Measurements from ENCODE around the gene TMCC1. TPM values are rescaled to one million over a fixed set of nuclear protein-coding genes. Genes with fewer than 3 reads are reported as not detected.
"Not testable (repeated sequence)": the region's sequence is repeated elsewhere in the genome, so short reads cannot be mapped to it uniquely, and the experiment has no call there.

The TMCC1 gene
- total RNA-seq, 1 experiment from 2014 or later, result 14.6 TPM

DNA sequence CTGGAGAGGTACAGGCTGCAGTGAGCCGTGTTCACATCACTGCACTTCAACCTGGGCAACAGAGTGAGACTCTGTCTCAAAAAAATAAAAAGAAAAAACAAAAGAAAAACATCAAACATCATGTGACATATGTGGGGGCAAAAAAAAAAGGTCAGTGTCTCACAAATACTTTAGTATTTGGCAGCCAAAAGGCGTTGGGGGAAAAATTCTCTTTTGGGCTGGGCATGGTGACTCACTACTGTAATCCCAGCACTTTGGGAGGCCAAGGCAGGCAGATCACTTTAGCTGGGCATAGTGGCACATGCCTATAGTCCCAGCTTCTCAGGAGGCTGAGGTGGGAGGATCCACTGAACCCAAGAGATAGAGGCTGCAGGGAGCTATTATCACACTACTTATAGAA is 47.6 kb downstream of the TMCC1 start:
- no peak for DNase-seq (ENCODE audit: low spot score)
- in situ Hi-C loops (cut with HindIII; ENCODE audit: low sequenced_read_pairs), result no loop called here

- DNase-seq (ENCODE audit: low spot score), result no peak
- in situ Hi-C loops (cut with HindIII; ENCODE audit: low sequenced_read_pairs), result no loop called here
Measured at GRCh38 chr3:129840707-129841360, 52.7 kb downstream of the TMCC1 start.

- DNase-seq (ENCODE audit: low spot score), result no peak
- in situ Hi-C loops (cut with HindIII; ENCODE audit: low sequenced_read_pairs), result no loop called here
Measured at GRCh38 chr3:129838086-129838485, 55.4 kb downstream of the TMCC1 start.

DNA sequence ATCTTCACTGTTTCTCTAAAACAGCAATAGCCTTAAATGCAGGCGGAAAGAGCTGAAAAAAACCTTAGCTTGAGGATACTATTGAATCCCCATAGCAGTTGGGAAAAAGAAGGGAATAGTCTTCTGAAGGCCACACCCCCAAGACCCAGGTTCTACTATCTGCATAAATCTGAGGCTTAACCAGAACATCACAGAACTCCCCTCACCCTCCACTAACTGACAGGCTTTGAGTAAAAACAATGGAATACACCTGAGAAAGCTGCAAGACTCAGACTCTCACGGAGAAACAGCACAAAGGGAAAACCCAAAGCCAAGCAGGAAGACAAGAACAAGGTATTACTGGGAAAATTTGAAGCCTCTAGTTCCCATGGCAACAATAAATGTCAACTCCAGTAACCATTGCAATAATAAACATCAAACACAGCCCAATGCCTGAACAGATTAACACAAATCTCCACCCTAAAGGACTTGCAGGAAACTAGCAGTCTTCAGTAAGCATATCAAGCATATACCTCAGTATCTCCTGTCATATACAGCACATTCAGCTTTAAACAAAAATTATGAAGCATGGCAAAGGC is 56.4 kb downstream of the TMCC1 start:
- in situ Hi-C loops (cut with HindIII; ENCODE audit: low sequenced_read_pairs), result no loop called here
- no peak for DNase-seq (ENCODE audit: low spot score)

DNA sequence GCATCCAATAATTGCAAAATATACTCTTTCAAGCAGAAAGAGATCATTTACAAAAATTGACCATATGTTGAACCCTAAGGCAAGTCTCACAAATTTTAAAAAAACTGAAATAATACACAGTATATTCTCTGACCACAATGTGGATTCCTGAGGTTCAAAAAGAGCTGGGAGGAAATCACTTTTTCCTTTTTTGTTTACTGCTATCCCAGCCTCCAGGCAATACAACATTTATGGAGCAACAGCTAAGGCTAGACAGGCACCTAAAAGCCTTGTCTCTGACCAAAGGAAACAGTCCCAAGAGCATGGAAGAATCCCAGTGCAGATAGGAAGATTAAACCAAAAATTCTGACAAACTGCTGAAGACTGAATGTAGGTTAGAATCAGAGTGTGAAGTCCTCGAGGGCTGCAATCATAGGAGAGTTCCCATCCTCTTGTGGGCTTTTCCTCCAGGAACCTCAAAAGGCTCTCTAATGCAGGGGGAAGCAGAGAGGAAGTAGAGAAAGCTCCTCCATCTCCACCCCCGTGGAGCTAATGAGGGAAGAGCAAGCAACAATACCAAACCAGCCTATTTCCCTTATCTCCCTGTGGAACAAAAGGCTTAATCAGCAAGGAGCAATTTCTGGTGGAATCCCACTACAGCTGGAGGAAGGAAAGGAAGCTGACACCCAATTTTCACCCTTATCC is 57.0 kb downstream of the TMCC1 start:
- in situ Hi-C loops (cut with HindIII; ENCODE audit: low sequenced_read_pairs), result no loop called here
- no peak for DNase-seq (ENCODE audit: low spot score)

GRCh38 chr3:129835198-129835597 is 58.3 kb downstream of the TMCC1 start:
- in situ Hi-C loops (cut with HindIII; ENCODE audit: low sequenced_read_pairs), result no loop called here
- no peak for DNase-seq (ENCODE audit: low spot score)

GRCh38 chr3:129834580-129834979 is 58.9 kb downstream of the TMCC1 start:
- in situ Hi-C loops (cut with HindIII; ENCODE audit: low sequenced_read_pairs), result no loop called here
- no peak for DNase-seq (ENCODE audit: low spot score)

GRCh38 chr3:129831942-129832341 is 61.6 kb downstream of the TMCC1 start:
- in situ Hi-C loops (cut with HindIII; ENCODE audit: low sequenced_read_pairs); DNase-seq (ENCODE audit: low spot score): not testable (repeated sequence)

- in situ Hi-C loops (cut with HindIII; ENCODE audit: low sequenced_read_pairs), result no loop called here
- no peak for DNase-seq (ENCODE audit: low spot score)
Measured at GRCh38 chr3:129831503-129831902, 62.0 kb downstream of the TMCC1 start.

DNA sequence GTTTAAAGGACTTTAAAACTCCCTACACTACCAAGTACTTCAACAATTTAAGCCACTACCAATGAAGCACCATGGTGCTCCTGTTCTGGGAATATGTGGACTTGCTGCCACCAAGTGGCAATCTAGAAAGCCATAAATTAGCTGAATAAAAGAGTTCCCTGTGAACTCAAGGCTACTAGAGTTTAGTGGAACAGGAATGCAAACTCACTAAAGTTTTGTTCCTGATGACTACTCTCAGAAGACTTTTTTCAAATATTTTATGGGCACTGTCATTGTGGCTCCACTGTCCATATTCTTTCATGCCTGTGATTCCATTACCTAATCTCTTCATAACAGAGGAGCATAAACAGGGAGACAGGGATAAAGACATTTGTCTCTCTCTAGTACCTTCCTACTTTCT is 63.9 kb downstream of the TMCC1 start:
- peak; percentile 84 for DNase-seq (ENCODE audit: low spot score)
- in situ Hi-C loops (cut with HindIII; ENCODE audit: low sequenced_read_pairs), result loop anchor here (5.0 kb wide), 1 partner anchor 98 kb away; no protein-coding TSS in a partner anchor

DNA sequence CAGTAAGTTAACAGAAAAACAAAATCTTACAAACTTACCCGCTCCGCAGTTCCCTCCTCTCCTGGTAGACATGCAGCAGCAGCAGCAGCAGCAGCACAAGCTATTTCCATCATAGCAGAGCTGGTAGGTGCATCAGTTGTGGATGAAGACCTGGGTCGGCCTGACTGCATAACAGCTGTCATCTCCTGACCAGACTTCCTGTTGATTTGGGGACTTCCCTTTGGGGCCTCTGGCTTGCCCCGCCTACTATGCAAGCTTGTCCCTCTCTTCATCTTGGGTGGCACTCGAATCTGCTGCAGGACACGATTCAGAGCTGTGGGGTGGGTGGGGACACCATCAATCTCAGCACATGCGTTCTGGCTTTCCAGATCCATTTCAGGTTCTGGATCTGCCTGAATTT is 65.7 kb downstream of the TMCC1 start:
- in situ Hi-C loops (cut with HindIII; ENCODE audit: low sequenced_read_pairs), result loop anchor here (5.0 kb wide), 1 partner anchor 100 kb away; no protein-coding TSS in a partner anchor
- no peak for DNase-seq (ENCODE audit: low spot score)

- in situ Hi-C loops (cut with HindIII; ENCODE audit: low sequenced_read_pairs), result loop anchor here (5.0 kb wide), 1 partner anchor 102 kb away; no protein-coding TSS in a partner anchor
- DNase-seq (ENCODE audit: low spot score), result peak; percentile 58
Measured at GRCh38 chr3:129824926-129825541, 68.5 kb downstream of the TMCC1 start.

DNA sequence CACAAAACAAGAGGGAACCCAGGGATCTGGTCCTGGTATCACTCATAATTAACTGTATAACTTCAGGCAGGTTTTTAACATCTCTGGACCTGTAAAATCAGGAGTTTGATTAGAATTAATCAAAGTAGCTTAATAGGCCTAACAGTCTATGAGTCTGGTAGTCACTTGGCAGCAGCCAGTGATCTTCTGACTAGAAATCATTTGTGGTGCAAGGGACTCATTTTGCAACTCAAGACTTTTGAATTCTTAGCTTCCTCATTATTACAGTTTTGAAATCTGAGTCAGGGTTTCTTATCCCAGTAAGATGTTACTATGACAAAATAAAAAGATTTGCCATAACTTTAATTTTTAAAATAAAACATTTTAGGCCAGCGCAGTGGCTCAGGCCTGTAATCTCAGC is 70.8 kb downstream of the TMCC1 start:
- in situ Hi-C loops (cut with HindIII; ENCODE audit: low sequenced_read_pairs), result no loop called here

GRCh38 chr3:129822241-129822640 is 71.3 kb downstream of the TMCC1 start:
- in situ Hi-C loops (cut with HindIII; ENCODE audit: low sequenced_read_pairs), result no loop called here
- no peak for DNase-seq (ENCODE audit: low spot score)

More for the DNA sequence above, 70.8 kb downstream of the TMCC1 start:
- DNase-seq (ENCODE audit: low spot score), result no peak

- DNase-seq (ENCODE audit: low spot score), result no peak
- in situ Hi-C loops (cut with HindIII; ENCODE audit: low sequenced_read_pairs), result no loop called here
Measured at GRCh38 chr3:129820587-129820986, 72.9 kb downstream of the TMCC1 start.

DNA sequence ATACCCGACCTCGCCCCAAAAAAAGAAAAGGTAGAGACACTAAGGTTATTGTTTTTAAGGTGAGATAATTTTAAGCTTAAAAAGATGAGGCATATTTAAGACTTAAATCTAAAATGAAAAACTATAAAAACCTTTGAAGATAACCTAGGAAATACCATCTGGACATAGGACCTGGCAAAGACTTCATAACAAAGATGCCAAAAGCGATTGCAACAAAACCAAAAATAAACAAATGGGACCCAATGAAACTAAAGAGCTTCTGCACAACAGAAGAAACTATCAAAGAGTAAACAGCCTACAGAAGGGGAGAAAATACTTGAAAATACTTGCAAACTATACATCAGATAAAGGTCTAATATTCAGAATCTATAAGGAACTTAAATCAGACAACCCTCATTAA is 80.9 kb downstream of the TMCC1 start:
- in situ Hi-C loops (cut with HindIII; ENCODE audit: low sequenced_read_pairs), result no loop called here

DNA sequence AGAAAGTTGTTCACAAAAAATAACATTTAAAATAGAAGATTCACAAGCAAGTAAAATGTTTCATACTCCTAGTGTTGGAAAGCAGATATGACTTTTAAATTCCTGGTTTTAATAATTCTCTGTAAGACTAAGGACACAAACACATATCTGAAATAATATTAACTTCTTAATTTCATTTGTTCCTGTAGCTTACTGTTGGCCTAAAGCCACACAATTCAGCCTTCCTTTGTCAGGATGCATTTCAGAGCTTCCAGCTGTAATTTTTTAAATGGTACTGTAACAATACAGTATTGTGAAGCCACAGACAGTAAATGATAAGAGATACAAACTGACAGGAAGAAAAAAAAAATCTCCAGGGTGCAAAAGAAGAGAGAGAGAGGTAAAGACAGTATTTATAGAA is 84.2 kb downstream of the TMCC1 start:
- in situ Hi-C loops (cut with HindIII; ENCODE audit: low sequenced_read_pairs), result no loop called here

More for the DNA sequence above, 80.9 kb downstream of the TMCC1 start:
- DNase-seq (ENCODE audit: low spot score), result peak; percentile 58

DNA sequence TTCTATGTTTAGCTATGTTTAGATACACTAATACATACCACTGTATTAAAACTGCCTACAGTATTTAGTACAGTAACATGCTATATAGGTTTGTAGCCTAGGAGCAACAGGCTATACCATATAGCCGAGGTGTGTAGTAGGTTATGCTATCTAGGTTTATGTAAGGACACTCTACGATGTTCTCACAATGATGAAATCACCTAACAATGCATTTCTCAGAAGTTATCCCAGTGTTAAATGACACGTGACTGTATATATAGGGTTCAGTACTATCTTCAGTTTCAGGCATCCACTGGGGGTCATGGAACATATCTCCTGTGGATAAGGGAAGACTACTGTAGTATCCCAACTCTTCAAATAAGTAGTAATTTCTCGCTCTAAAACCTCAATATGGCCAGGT is 97.4 kb downstream of the TMCC1 start:
- no peak for DNase-seq (ENCODE audit: low spot score)
- in situ Hi-C loops (cut with HindIII; ENCODE audit: low sequenced_read_pairs), result no loop called here

More for the DNA sequence above, 84.2 kb downstream of the TMCC1 start:
- DNase-seq (ENCODE audit: low spot score), result no peak

DNA sequence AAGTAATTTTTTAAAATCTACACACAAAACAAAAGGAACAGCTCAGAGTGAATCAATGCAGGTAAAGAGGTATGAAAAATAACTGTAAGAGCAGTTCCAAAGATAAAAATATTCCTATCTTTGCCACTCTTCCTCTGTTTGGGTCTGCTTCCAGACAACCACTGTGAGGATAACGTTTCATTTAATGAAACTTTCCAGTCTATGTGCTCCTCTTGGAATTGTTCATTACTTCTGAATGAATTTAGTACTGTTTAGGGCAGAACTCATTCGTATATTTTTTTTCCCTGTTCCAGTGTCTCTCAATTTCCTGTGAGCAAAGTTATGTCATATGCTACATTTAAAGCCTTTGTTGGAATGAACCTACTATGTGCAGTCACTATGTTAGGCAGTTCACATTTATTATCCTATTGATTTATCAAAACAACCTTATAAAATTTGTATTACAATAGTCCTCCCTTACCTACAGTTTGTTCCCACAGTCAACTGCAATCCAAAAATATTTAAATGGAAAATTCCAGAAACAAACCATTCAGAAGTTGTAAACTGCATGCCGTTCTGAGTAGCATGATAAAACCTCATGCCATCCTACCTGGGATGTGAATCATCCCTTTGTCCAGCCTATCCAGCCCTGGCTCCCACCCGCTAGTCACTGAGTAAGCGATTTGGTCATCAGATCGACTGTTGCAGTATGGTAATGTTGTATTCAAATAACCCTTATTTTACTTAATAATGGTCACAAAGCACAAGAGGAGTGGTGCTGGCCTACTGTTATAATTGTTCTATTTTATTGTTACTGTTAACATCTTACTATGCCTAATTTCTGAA is 98.1 kb downstream of the TMCC1 start:
- DNase-seq (ENCODE audit: low spot score), result no peak
- in situ Hi-C loops (cut with HindIII; ENCODE audit: low sequenced_read_pairs), result no loop called here
